ENCODE results near the gene ECM2.

Gene ECM2

DNA sequence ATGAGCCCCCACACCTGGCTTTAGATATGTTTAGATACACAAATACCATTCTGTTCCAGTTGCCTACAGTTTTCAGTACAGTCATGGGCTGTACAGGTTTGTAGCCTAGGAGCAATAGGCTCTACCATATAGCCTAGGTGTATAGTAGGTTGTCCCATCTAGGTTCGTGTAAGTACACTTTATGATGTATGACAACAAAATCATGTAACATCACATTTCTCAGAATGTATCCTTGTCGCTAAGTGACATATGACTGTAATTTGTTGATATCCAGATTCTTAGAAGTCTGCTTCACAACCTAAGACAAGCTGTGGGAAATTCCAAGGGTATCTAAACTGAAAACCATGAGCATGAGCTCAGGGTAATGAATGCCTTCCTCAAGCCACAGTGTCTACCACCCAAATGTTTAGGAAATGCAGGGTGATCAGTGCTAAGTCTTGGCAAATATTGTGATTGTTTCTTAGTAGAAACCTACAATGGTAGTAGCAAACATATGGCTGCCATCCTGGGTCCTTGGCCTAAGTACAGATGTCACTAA, 8.4 kb downstream of the ECM2 start:
- no peak for DNase-seq

DNA sequence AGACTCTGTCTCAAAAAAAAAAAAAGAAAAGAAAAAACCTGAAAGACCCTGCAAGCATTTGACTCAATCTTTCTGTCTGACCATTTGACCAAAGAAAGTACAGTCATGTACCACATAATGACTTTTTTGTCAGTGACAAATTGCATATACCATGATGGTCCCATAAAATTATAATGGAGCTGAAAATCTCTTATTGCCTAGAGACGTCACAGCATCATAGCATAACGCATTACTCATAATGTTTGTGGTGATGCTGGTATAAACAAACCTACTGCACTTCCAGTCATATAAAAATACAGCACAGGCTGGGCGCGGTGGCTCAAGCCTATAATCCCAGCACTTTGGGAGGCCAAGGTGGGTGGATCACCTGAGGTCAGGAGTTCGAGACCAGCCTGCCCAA, 10.5 kb downstream of the ECM2 start:
- DNase-seq, result no peak

DNA sequence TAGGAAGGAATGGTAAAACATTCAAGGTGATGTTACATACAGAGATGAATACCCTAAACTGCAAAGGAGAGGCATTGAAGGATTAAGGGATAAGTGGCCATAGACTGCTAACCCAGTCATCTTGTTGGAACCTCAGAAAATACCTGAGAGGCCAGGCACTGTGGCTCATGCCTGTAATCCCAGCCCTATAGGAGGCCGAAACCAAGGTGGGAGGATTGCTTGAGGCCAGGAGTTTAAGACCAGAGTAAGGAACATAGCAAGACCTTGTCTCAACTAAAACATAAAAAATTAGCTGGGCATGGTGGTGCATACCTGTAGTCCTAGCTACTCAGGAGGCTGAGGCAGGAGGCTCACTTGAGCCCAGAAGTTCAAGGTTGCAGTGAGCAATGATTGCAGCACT, 10.9 kb downstream of the ECM2 start:
- no peak for DNase-seq

DNA sequence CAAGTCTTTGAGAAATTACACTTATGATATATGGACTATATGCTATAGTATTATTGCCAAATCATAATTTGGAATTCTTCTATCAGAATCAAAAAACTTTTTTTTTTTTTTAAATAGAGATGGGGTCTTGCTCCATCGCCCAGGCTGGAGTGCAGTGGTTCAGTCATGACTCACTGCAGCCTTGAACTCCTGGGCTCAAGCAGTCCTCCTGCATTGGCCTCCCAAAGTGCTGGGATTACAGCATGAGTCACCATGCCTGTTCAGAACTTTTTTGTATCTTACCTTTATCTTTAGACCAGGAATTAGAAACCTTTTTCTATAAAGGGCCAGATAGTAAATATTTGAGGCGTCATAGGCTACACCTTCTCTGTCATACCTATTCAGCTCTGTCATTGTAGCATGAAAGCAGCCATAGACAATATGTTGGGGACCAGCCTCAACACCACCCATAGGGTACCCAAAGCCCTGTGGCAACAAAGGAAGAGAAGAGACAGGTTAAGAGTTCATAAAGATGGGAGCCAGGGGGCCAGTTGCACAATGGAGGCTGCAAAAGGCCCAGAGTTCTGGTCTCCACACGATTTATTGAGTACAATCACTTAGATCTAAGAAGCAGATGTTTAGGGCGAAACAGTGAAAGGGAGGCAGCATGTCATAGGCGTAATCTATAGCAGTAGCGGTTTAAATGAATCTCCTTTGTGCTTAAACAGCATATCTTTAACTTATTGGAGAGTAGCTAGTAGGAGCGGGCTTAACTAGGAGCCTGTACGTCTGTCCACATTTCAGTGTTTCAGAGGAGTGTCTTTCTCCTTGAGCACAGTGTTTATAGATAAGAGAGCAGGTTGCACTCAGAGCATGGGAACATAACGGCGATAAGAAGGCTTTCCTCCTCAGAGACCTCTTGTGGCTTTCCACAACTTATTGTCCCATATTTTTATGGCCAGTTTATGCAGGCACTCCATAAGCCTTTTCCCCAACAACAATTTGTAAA, 12.5 kb downstream of the ECM2 start:
- DNase-seq, result no peak

DNA sequence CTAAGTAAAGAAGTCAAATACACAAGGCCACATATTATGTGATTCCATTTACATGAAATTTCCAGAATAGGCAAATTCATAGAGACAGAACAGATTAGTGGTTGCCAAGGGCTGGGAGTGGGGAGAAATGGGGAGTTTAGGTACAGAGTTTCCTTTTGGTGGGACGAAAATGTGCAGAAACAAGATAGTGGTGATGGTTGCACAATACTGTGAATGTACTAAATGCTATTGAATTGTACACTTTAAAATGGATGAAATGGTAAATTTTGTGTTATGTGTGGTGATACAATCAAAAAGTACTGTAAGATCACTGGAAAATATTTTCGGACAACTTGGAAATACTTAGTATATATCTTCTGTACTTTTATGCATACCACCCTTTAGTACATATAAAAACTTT, 15.0 kb downstream of the ECM2 start:
- no peak for DNase-seq

DNA sequence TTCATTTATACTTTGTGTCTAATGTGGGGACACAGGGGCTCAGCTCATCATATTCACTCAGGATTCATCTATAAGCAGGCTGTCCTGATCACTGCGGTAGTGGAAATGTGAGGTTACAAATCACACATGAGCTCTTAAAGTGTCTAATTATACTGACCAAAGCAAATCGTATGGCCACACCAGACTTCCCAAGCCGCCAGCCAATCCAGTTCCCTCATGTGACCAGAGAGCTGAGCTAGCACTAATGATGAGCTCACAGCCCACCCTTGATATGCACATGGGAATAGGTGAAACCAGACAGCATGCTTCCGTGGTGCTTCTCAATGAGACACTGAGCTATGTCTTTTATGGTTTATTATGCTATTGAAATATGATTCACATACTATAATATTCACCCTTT, 17.6 kb downstream of the ECM2 start:
- DNase-seq, result no peak

DNA sequence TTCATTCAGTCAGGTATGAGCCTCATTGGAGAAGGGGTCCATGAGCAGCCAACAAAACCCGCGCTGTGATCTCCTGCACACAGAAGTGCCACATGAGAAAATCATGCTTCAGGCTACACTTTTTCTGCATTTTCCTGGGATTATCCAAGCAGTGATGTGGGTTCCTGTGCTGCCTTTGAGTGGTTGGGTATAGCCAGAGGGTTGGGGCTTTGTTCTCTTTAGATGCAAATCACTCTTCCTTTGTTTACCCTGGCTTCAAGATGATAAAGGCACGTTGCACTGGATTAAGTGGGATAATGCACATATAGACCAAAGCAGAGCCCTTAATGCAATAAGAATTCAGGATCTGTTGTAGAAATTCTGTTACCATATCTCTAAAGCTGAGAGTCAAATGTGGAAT, 18.7 kb downstream of the ECM2 start:
- DNase-seq, result no peak

DNA sequence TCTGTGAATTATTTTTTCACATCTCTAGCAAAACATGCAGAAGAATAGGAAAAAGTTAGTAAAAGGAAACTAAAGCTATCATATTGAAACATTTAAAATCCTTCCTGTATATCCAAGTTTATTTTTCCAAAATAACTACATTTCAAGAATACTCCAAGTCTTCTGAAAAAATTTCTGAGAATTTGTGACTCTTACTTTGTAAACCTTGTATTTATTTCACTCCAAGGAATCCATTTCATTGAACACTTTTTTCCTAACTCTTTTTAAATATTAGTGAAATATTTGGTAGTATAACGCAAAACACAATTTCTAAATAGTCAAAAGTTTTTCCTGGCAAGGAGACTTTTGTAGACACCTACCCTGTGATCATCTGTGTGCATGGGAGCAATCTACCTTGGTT, 19.3 kb downstream of the ECM2 start:
- DNase-seq, result no peak

DNA sequence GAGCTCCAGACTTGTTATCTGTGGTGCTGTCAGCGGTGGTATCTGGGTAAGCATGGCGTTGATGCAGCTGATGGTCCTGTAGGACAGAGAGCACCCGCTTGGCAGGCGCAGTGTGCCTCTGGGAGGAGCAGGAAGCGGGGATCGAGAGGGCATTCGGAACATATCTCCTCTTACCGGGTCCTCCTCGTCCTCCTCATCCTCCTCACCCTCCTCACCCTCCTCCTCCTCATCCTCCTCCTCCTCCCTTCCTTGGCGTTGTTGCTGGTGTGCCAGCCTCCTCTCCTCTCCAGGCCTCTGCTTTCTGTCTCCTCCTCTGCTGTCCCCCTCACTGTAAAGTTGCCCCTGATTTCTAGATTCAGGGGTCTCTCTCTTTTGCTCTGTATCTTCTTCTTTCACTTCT, 21.2 kb downstream of the ECM2 start:
- no peak for DNase-seq

DNA sequence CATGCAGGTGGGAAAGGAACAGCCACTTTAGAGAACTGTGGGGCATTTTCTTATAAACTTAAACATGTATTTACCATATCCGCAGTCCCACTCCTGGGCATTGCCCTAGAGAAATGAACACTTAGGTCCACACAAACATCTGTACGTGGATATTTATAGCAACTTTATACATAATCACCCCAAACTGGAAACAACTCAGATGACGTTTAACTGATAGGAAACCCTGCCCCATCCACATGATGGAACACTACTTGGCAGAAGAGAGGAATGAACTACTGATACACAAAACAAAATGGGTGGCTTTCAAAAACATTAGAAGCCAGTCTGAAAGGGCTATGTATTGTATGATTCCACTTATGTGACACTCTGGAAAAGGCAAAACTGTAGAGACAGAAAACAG, 22.4 kb downstream of the ECM2 start:
- DNase-seq, result no peak

DNA sequence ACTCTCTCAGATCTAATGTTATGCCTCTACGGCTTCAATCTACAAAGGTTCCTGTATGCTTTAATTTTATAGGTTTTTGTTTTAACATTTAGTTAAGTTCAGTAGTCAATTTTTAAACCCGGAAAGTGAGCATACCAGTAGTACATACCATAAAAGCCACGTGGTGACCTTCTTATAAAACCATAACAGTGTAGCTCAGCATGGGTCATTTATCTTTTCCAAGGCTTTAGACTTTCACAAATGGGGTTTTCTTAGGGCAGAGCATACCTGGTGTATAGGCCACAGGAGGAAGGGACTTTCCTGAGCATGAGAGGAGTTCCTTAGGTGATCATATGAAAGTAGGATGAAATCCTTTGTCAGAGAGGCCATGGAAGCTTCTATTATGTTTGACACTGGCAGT, 23.2 kb downstream of the ECM2 start:
- no peak for DNase-seq

DNA sequence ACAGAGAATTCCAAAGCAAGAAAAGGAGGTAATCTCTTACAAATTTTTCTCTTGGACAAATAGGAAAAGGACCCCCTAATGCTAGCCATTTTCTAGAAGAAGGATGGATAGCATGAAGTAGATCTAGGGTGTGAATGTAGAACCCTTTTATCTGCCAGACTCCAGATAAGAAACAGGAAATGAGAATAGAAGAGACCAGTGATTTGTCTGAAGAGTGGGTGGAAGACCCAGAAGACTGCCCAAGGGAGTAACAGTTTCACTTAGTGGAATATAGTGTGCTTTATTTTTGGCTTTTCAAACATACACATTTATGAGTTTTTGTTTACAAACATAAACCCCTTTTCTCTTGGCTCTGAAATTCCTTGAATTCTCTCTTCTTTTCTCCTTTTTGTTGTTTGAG, 25.0 kb downstream of the ECM2 start:
- no peak for DNase-seq

DNA sequence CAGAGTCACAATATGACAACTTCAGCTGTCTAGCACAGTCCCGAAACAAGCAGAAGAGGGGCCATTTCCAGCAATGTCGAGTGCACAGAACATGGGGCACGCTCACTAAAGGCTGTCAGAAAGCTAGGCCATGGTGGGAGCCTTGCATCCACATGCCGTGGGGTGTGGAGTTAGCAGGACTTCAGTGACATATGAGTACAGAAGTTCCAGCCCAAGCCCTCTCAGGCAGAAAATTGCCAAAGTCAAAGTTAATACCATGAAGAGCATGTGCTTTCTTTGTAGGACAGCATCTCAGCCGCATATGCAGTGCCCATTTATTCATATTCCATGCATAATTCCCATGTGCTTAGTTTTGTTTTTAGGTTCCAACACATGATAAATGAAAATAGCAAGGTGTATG, 26.7 kb downstream of the ECM2 start:
- DNase-seq, result no peak

DNA sequence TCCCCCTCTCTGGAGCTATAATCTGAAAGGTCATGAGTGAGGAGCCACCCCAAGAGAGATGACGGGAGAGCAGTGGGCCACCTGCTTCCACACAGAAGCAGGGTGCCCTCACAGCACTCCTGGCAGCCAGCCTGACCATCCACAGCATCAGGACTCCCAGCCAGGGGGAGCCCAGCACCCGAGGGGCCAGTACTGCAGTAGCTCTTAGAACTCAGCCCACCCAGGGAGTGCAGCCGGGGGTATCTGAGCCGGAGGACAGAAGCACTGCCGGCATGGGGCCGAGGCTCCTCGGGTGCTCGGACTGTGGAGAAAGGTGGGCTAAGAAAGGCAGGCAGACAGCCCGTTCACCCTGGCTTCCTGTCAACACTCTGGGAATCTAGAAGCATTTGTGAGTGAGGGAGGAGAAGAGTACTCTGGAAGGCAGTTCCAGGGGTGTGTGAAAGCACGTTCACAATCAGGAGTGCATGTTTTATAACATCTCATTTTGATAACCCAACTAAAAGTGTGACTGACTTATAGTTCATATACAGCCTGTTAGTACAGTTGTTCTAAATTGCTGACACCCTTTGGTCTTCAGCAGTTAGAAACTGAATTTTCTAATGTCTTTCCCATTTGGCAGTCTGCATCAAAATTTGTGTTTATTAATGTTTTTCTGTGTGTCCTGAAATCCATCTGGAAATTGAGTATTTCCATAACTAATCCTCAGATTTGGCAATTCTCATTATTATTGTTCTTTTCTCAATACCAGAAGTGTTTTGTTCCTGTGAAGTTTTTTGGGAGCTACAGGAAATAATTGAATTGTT, 27.6 kb downstream of the ECM2 start:
- no peak for DNase-seq

DNA sequence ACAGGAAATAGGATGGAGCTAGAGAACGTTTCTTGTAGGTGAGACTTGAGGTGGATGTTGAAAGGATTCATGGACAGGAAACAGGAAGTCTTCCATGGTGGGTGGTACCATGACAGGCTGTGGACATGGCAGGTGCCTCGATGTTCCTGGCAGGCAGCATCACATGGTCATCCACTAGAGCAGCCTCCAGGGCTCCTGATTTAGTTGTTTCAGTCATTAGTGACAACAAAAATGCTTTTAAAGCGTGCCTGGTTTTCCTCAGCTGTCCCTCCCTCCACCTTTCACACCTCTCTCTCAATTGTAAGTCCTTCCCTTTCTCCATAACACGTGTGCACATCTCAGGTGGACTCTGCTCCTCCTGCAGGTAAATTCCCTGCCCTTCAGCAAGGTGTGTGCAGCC, 28.3 kb downstream of the ECM2 start:
- no peak for DNase-seq

DNA sequence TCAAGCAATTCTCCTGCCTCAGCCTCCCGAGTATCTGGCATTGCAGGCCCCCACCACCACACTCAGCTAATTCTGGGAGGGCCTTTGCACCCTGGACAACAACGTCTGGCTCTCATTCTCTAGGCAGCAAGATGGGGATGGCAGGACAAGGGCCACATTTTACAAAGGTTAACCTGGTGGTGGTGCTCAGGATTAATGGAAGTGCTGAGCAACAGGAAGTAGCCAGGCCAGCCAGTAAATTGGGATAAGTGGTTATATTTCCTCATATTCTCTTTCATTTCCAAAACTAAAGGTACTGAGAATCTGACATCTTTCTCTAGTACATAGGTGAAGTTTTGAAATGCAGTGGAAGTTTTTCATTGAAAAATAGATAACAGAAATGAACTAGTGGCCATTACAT, 28.8 kb downstream of the ECM2 start:
- DNase-seq, result no peak

DNA sequence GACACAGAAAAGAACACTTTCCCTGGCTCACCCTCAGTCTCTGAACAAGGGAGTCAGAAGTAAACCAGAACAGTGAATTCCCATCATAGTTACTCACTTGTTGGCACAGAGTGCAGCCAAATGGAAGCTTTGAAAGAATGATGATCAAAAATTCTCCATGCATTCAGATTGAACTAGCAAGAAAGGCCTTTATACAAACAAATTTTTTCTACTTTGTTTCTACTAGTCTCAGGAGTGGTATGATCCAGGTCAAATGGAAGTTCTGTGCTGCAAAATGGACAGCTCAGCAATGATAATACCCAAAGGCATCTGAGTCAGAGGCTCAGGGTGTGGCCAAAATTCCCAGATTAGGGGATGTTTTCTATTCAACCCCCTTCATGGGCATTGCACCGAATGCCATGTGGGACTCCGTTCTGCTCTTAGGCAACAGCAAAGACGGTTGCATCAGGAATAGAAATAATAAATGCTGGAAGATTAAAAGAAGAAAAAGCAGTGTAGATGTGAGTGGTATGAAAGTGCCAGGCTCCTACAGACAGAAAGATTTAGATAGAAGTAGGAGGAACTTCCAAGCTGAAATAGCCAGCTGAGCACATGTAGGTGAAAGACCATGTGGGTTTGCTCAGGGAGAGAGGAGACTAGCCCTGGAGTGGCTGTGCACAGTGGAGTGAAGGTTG, 29.5 kb downstream of the ECM2 start:
- DNase-seq, result peak; percentile 36

DNA sequence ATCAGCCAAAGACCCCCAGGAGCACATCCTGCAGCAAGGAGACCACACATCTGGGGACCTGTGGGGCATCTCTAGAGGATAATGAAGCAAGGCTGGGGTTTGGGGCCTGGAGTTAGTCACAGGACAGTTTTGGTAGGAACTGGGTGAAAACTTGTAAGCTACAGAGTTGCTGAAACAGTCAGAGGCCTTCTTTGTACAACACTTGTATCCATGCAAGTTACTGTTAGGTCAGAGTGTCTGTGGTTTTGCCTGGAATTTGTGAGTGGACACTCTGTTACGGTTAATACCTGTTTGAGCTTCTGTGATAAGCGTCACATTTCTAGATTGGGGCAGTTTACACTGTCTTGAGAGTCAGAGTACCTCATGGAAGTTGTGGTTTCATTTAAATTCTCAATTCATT, 30.9 kb downstream of the ECM2 start:
- DNase-seq, result no peak

DNA sequence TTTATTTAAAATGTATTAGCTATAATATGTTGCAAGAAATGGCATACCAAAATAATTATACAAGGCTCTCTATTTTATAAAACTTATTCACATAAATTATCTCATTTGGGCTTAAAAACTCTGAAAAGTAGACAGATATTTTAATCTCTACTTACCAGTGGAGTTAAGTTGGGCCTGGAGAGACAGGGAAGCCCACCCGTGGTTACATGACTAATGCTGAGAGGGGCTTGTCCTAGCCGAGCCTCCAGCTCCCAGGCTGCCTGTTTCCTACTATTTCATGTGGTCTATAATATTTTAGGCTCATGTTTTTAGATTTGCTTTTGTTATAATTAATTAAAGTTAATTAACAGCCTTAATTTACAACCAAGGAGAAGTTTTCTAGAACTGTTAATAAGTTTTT, 32.6 kb downstream of the ECM2 start:
- DNase-seq, result no peak

DNA sequence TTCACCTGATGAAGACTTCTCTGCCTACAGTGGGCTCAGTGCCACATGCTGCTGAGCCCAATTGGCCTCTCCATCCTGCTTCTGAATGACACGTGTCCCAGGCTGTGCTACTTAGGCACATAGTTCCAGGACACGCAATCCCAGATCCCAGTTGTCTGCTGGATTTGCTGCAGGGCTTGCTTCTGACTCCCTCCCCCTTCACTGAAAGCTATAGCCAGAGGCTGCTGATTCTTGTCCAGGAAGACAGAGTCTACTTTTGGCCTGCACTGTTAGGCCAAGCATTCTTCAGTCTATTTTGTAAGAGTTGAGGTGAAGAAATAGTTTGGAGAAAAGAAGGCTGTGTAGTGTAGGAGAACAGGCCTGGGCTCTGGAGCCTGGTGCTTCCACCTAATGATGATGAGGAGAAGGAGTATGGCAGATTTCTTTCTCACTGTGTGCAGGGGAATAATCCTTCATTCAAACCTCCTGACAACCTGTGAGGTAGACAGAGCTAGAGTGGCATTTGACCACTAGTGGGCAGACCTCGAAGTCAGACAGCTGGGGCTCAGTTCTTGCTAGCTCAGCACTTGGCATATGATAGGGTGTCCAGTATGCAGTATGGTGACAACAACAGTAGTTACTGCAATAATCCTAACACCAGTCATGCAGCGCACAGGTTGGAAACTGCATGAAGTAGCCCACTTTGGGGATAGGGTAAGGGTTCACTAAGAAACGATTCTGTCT, 34.0 kb downstream of the ECM2 start:
- DNase-seq, result no peak

DNA sequence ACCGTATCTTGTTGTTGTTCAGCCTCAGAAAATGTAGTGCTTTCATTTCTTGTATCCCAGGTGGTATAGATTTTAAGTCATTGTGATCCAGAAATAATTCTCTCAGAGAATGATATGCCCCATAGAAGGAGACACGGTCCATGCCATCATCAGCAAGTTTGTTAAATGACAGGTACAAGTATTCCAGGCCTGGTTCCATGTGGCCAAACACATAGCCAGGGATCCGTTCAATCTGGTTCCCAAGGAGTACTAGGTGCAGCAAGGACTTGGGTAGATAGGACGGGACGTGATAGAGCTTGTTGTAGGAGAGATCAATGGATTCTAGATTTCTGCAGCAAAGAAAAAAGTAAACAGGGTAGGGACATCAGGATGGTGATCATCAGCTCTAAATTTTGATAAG, 35.1 kb downstream of the ECM2 start:
- DNase-seq, result no peak

DNA sequence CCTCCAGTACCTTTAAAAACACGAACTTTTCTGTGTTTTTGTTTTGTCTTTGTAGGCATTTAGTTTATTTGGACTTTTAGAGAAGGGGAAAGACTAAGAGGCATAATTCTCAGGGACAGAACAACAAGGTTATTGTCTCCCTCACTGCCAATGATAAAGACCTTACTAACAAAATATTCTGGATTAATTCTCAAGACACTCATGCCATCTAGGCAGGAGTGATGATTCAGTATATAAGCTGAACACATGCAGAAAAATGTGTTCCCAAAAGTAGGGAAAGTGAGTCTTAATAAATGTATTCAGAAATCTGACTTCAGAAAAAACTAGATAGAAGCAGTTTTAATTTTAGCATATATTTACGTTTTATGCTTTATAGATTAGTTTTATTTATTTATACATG, 36.1 kb downstream of the ECM2 start:
- DNase-seq, result no peak
